HepG2 (cell line): Measurements from ENCODE around the gene B3GNT2. TPM values are rescaled to one million over a fixed set of nuclear protein-coding genes. Genes with fewer than 3 reads are reported as not detected.

Experiments
- ATAC-seq: fragments of 200-7000 bp; cut with Tn5 transposase; 3 replicates; pipeline ENCODE4 v1.9.1; 2020; ENCODE audit warnings: mild to moderate bottlenecking, moderate library complexity
- BruUV-seq: library from RNA; stranded (reverse); fragments of 400-500 nt; replicated peaks from 2 replicates; lab custom pipeline; 2021; lab: Mats Ljungman, UMichigan
- CTCF ChIA-PET: fragments of 300-600 bp; formaldehyde crosslinking; extraction: SDS; loops from one replicate; lab custom pipeline; 2021; ENCODE audit warnings: low total read pairs, inconsistent platforms, low intra/inter-chr PET ratio; lab: Yijun Ruan, JAX
- POLR2A ChIA-PET: fragments of 350-600 bp; sonication (Branson Sonifier 250); formaldehyde crosslinking; loops from one replicate; lab custom pipeline; 2020; ENCODE audit warnings: antibody characterized with exemption, inconsistent platforms; lab: Yijun Ruan, JAX
- DNase-seq: peaks from one replicate; pipeline ENCODE4 v3.0.0-alpha.2; 2015; ENCODE audit warnings: low spot score
- FAIRE-seq: peaks from 3 replicates; lab custom pipeline; 2011; peaks lifted over from hg19 to GRCh38; lab: Jason Lieb, UNC
- H2AFZ ChIP-seq: one replicate; pipeline ENCODE4 v1.6.1; 2011; ENCODE audit warnings: low read length, inconsistent platforms
- H3K27ac ChIP-seq: fragments of 300-600 bp; 3 replicates; pipeline ENCODE4 v1.8.0; 2011; ENCODE audit warnings: mixed run types, mild to moderate bottlenecking, mixed read lengths, low read length, inconsistent platforms; ENCODE audit not compliant: insufficient read depth; ENCODE audit errors: extremely low read length
- H3K27me3 ChIP-seq, 2 experiments: fragments of 200-600 bp in 1 of 2; 2 replicates in 1 of 2; 3 replicates in 1 of 2; pipeline versions ENCODE4 v1.6.0 to v1.8.0; 2011; ENCODE audit warnings: low read length in 2 of 2, mild to moderate bottlenecking in 2 of 2, moderate library complexity in 2 of 2, inconsistent platforms in 1 of 2; ENCODE audit not compliant: insufficient read depth in 2 of 2, control insufficient read depth in 1 of 2
- H3K36me3 ChIP-seq, 2 experiments: fragments of 200-600 bp in 1 of 2; replicated peaks in 1 of 2; 2 replicates in 1 of 2; 3 replicates in 1 of 2; pipeline versions ENCODE4 v1.5.1 to v1.8.0; 2011; ENCODE audit warnings: low read length in 2 of 2, inconsistent platforms in 1 of 2; ENCODE audit not compliant: insufficient read depth in 2 of 2, control insufficient read depth in 1 of 2
- H3K4me1 ChIP-seq: 2 replicates; pipeline ENCODE4 v1.5.1; 2012; ENCODE audit warnings: low read length, inconsistent platforms; ENCODE audit not compliant: insufficient read depth
- H3K4me2 ChIP-seq: 2 replicates; pipeline ENCODE4 v1.6.0; 2011; ENCODE audit warnings: low read depth, low read length, inconsistent platforms
- H3K4me3 ChIP-seq, 3 experiments: fragments of 200-600 bp in 1 of 3; sonication (generic), shearing (Covaris generic) in 1 of 3; replicated peaks in 1 of 3; 2 replicates each; pipeline ENCODE4 v1.5.1; 2011 to 2016; ENCODE audit warnings: low read length in 3 of 3, inconsistent platforms in 2 of 3, low read depth in 2 of 3, mild to moderate bottlenecking in 2 of 3, control low read depth in 1 of 3, mixed read lengths in 1 of 3; ENCODE audit not compliant: insufficient read depth in 1 of 3
- H3K79me2 ChIP-seq: one replicate; pipeline ENCODE4 v1.6.1; 2011; ENCODE audit warnings: low read length, inconsistent platforms; ENCODE audit not compliant: insufficient read depth
- H3K9ac ChIP-seq: 2 replicates; pipeline ENCODE4 v1.6.0; 2011; ENCODE audit warnings: mild to moderate bottlenecking, low read depth, low read length, inconsistent platforms; ENCODE audit not compliant: insufficient read depth
- H3K9me3 ChIP-seq: 2 replicates; pipeline ENCODE4 v1.5.1; 2012; ENCODE audit warnings: mild to moderate bottlenecking, low read length
- H4K20me1 ChIP-seq: 2 replicates; pipeline ENCODE4 v1.6.0; 2011; ENCODE audit warnings: inconsistent platforms, mild to moderate bottlenecking, low read length, moderate library complexity; ENCODE audit not compliant: insufficient read depth
- CEBPG ChIP-seq: IDR thresholded peaks from 2 replicates; pipeline ENCODE4 v1.6.1; 2016
- MAFF ChIP-seq: IDR thresholded peaks from 2 replicates; pipeline ENCODE4 v1.6.1; 2011; ENCODE audit warnings: low read depth, low read length, improper control_type of control experiment
- MNT ChIP-seq: fragments of 450-650 bp; IDR thresholded peaks from 2 replicates; pipeline ENCODE4 v1.6.1; 2016
- NR2F6 ChIP-seq, 2 experiments: IDR thresholded peaks; 2 replicates each; pipeline ENCODE4 v1.6.1; 2016; ENCODE audit warnings: antibody characterized with exemption in 1 of 2, mild to moderate bottlenecking in 1 of 2
- SIN3A ChIP-seq: IDR thresholded peaks from 2 replicates; pipeline ENCODE4 v1.6.1; 2011; ENCODE audit warnings: low read depth, mild to moderate bottlenecking, control low read depth, low read length, borderline replicate concordance
- ZFP36L2 ChIP-seq: sonication (generic); formaldehyde crosslinking; IDR thresholded peaks from 2 replicates; pipeline ENCODE4 v1.4.0; 2020; ENCODE audit warnings: missing genetic modification reagents
- ZNF557 ChIP-seq: sonication (generic); formaldehyde crosslinking; IDR thresholded peaks from 2 replicates; pipeline ENCODE4 v1.4.0; 2020; ENCODE audit warnings: missing genetic modification reagents
- ZNF777 ChIP-seq: sonication (generic); formaldehyde crosslinking; IDR thresholded peaks from 2 replicates; pipeline ENCODE4 v1.4.0; 2020; ENCODE audit warnings: missing genetic modification reagents
- WGBS: methylation state at CpG from one replicate; pipeline ENCODE4 v1.1.6; 2017; ENCODE audit warnings: low lambda C conversion rate; 5-methylcytosine and 5-hydroxymethylcytosine counted together
- in situ Hi-C: cut with HindIII; loops from 2 replicates; pipeline ENCODE4 v1.10.0; 2017; ENCODE audit warnings: low pct_unique_long_range_greater_than_20kb; ENCODE audit not compliant: extremely low pct_ligation_motif_present
- intact Hi-C: fragments of 100-400 bp; cut with micrococcal nuclease; formaldehyde crosslinking; loops from one replicate; pipeline ENCODE4 v1.10.0; 2022; ENCODE audit not compliant: unreplicated experiment
- polyA plus RNA-seq, 8 experiments: library from polyadenylated mRNA; depleted of rRNA in 3 of 8; stranded (reverse) in 7 of 8; unstranded in 1 of 8; fragments of >200 nt; fragmentation: Illumina TruSeq in 4 of 8; extraction: Trizol in 4 of 8; gene quantifications; 2 replicates each; pipeline versions ENCODE4 v1.2.1 to v1.2.3, GENCODE V29; 2011 to 2016; ENCODE audit warnings: low read depth in 4 of 8, missing spikeins in 1 of 8, mixed read lengths in 1 of 8; ENCODE audit not compliant: insufficient read depth in 1 of 8
- total RNA-seq, 5 experiments: library from RNA; depleted of rRNA; stranded (reverse); fragments of >200 nt; fragmentation: Illumina TruSeq; extraction: Trizol; gene quantifications; 2 replicates each; pipeline ENCODE4 v1.2.3, GENCODE V29; 2016; ENCODE audit warnings: low read depth in 1 of 5
- TF ChIP-seq, protein P1 (sequence below), 2 experiments: fragments of 450-650 bp in 1 of 2; sonication (generic) in 1 of 2; formaldehyde crosslinking; IDR thresholded peaks; 2 replicates each; pipeline versions ENCODE4 v1.5.0 to v1.8.0; 2020 to 2022; ENCODE audit warnings: mild to moderate bottlenecking in 1 of 2, missing genetic modification reagents in 1 of 2
- TF ChIP-seq, protein P2 (sequence below): IDR thresholded peaks from 2 replicates; pipeline ENCODE4 v1.6.1; 2016; ENCODE audit warnings: low read depth, missing genetic modification reagents, missing compliant biosample characterization
- TF ChIP-seq, protein P3 (sequence below): sonication (generic); formaldehyde crosslinking; IDR thresholded peaks from 2 replicates; pipeline ENCODE4 v1.4.0; 2020; ENCODE audit warnings: missing genetic modification reagents

B3GNT2 gene
- total and polyA plus RNA-seq, 2 of the 13 experiments (the other 11 are each of a cell fraction or from before 2014, with no cell fraction given): 26.3 to 28.5 TPM

GRCh38 chr2:62199392-62200125 lies 3.6 kb downstream of the B3GNT2 start (continued):
- TF ChIP-seq, protein P1, sequence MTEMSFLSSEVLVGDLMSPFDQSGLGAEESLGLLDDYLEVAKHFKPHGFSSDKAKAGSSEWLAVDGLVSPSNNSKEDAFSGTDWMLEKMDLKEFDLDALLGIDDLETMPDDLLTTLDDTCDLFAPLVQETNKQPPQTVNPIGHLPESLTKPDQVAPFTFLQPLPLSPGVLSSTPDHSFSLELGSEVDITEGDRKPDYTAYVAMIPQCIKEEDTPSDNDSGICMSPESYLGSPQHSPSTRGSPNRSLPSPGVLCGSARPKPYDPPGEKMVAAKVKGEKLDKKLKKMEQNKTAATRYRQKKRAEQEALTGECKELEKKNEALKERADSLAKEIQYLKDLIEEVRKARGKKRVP (CRISPR knock-in tag; IDR thresholded peaks at IDR 0.05): 0 out of 4 replicates have a peak, but pooled peaks of 1 of the 2 experiments have one; percentile 28
- peak; percentile 75 for TF ChIP-seq CEBPG (CRISPR knock-in tag)

DNA sequence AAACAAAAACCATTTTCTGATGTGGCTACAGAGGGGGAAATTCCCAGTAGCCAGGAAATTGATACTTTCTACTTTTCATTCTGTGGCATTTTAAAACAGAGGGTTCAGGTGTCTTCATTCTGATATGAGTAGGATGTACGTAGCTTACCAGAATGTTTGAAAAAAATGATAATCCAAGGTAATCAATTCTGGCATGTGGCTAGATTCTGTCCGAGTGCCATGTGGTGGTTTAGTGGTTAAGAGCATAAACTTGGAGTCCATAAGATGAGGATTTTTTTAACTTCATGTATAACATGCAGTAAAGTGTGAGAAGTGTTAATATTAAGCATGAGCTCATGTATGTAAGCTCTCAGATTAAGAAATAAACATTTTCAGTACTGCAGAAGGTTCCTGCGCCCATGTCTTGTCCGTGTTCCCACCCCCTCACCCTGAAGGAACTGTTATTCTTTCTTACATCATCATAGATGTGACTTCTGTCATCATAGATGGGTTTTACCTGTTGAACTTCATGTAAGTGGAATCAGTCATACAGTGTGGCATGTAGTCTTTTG lies 4.5 kb downstream of the B3GNT2 start:
- TF ChIP-seq ZFP36L2 (CRISPR knock-in tag) (no peak), NR2F6 (IDR thresholded peaks at IDR 0.05) (no peak), NR2F6 (CRISPR knock-in tag; IDR thresholded peaks at IDR 0.05) (no peak), MAFF (no peak), ZNF557 (no peak), SIN3A (no peak), ZNF777 (CRISPR knock-in tag) (no peak), MNT (no peak)
- TF ChIP-seq, protein P2, sequence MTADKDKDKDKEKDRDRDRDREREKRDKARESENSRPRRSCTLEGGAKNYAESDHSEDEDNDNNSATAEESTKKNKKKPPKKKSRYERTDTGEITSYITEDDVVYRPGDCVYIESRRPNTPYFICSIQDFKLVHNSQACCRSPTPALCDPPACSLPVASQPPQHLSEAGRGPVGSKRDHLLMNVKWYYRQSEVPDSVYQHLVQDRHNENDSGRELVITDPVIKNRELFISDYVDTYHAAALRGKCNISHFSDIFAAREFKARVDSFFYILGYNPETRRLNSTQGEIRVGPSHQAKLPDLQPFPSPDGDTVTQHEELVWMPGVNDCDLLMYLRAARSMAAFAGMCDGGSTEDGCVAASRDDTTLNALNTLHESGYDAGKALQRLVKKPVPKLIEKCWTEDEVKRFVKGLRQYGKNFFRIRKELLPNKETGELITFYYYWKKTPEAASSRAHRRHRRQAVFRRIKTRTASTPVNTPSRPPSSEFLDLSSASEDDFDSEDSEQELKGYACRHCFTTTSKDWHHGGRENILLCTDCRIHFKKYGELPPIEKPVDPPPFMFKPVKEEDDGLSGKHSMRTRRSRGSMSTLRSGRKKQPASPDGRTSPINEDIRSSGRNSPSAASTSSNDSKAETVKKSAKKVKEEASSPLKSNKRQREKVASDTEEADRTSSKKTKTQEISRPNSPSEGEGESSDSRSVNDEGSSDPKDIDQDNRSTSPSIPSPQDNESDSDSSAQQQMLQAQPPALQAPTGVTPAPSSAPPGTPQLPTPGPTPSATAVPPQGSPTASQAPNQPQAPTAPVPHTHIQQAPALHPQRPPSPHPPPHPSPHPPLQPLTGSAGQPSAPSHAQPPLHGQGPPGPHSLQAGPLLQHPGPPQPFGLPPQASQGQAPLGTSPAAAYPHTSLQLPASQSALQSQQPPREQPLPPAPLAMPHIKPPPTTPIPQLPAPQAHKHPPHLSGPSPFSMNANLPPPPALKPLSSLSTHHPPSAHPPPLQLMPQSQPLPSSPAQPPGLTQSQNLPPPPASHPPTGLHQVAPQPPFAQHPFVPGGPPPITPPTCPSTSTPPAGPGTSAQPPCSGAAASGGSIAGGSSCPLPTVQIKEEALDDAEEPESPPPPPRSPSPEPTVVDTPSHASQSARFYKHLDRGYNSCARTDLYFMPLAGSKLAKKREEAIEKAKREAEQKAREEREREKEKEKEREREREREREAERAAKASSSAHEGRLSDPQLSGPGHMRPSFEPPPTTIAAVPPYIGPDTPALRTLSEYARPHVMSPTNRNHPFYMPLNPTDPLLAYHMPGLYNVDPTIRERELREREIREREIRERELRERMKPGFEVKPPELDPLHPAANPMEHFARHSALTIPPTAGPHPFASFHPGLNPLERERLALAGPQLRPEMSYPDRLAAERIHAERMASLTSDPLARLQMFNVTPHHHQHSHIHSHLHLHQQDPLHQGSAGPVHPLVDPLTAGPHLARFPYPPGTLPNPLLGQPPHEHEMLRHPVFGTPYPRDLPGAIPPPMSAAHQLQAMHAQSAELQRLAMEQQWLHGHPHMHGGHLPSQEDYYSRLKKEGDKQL (CRISPR knock-in tag): no peak
- TF ChIP-seq, protein P3, sequence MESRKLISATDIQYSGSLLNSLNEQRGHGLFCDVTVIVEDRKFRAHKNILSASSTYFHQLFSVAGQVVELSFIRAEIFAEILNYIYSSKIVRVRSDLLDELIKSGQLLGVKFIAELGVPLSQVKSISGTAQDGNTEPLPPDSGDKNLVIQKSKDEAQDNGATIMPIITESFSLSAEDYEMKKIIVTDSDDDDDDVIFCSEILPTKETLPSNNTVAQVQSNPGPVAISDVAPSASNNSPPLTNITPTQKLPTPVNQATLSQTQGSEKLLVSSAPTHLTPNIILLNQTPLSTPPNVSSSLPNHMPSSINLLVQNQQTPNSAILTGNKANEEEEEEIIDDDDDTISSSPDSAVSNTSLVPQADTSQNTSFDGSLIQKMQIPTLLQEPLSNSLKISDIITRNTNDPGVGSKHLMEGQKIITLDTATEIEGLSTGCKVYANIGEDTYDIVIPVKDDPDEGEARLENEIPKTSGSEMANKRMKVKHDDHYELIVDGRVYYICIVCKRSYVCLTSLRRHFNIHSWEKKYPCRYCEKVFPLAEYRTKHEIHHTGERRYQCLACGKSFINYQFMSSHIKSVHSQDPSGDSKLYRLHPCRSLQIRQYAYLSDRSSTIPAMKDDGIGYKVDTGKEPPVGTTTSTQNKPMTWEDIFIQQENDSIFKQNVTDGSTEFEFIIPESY (CRISPR knock-in tag): no peak
- H3K27ac ChIP-seq: no peak overlapping the region
- no peak overlapping the region for H3K4me3 ChIP-seq
- DNase-seq (no peak), ATAC-seq (no peak), FAIRE-seq (no peak)
- H3K9me3 ChIP-seq: no peaks in the 10 kb centered on the region
- no peaks in the 10 kb centered on the region; a peak in 1 of 5 replicates for H3K36me3 ChIP-seq
- no peak overlapping the region for H3K4me2 ChIP-seq
- ChIA-PET POLR2A (no interaction called here), CTCF (no interaction called here)
- 98% methylated on average over 4 of the region's 4 CpGs for WGBS
- no peak overlapping the region for H2AFZ ChIP-seq
- in situ Hi-C loops (no loop called here), intact Hi-C loops (no loop called here)
- H3K9ac ChIP-seq: no peak overlapping the region
- H3K27me3 ChIP-seq: no peaks in the 10 kb centered on the region; a peak in 1 of 5 replicates
- H3K79me2 ChIP-seq: peaks cover 84% of the 10 kb centered on the region
- peaks cover 81% of the 10 kb centered on the region for H4K20me1 ChIP-seq
- no TSS peak for BruUV-seq
- H3K4me1 ChIP-seq: peaks cover 54% of the 10 kb centered on the region
